Right cardiac atrium (tissue), 5 donors: ENCODE results near the gene COL4A1. TPM values are rescaled to one million over a fixed set of nuclear protein-coding genes. Genes with fewer than 3 reads are reported as not detected.

ENCODE experiments used
- ATAC-seq, 2 donors: fragments of 200-7000 bp; cut with Tn5 transposase; one replicate each; pipeline versions ENCODE4 v1.8.0 to v1.9.1; 2020; ENCODE audit warnings: moderate library complexity in 2 of 2, mild to moderate bottlenecking in 1 of 2
- DNase-seq, 3 donors: peaks; one replicate each; pipeline ENCODE4 v3.0.0-alpha.2; 2020
- H3K27ac ChIP-seq: one replicate; pipeline ENCODE4 v1.5.1; 2013; ENCODE audit warnings: mild to moderate bottlenecking, low read length, control low read depth, moderate library complexity
- H3K27me3 ChIP-seq: one replicate; pipeline ENCODE4 v1.6.1; 2013; ENCODE audit not compliant: control insufficient read depth, insufficient read depth
- H3K4me1 ChIP-seq: one replicate; pipeline ENCODE4 v1.6.1; 2013; ENCODE audit warnings: low read length; ENCODE audit not compliant: control insufficient read depth, insufficient read depth
- H3K4me3 ChIP-seq: one replicate; pipeline ENCODE4 v1.5.1; 2013; ENCODE audit warnings: low read length, control low read depth
- H3K9me3 ChIP-seq: one replicate; pipeline ENCODE4 v1.6.1; 2013; ENCODE audit warnings: low read length; ENCODE audit not compliant: control insufficient read depth
- WGBS: extraction: QIAGEN DNeasy Blood & Tissue Kit; methylation state at CpG from one replicate; pipeline ENCODE4 v1.1.7; 2013; 5-methylcytosine and 5-hydroxymethylcytosine counted together
- intact Hi-C, 4 donors: fragments of 100-400 bp; cut with DNase I; formaldehyde crosslinking; loops; one replicate each; pipeline versions ENCODE4 v1.11.0 to v1.14.0; 2022 to 2023
- polyA plus RNA-seq: library from polyadenylated mRNA; stranded (reverse); fragments of 200-250 nt; gene quantifications from one replicate; pipeline ENCODE4 v1.2.3, GENCODE V29; 2013
- total RNA-seq, 4 donors: library from RNA; stranded (reverse); fragmentation: NEBNext Ultra II Directional; extraction: Animal tissue kit (Norgen Biotek cat#: 25700); gene quantifications; one replicate each; pipeline ENCODE4 v1.2.1, GENCODE V29; 2021
- donor health status: healthy with polysubstance abuse.
- donor health status: DM: no; HTN: yes; CAD: no.
- donor health status: DM: no; HTN: no; CAD: no.
- donor health status: DM: no; HTN: yes; CAD: no; lungs with severe emphysema.
- donor health status: DM: yes; HTN: yes; CAD: no.

Gene COL4A1
- total and polyA plus RNA-seq, 5 donors: 69.8 to 267 (median 102) TPM

GRCh38 chr13:110341445-110342244 lies 34.7 kb upstream of the COL4A1 start:
- intact Hi-C loops: loop anchor here in 1 of 4 donors (10.0 kb wide), 1 partner anchor 73 kb away; no protein-coding TSS in a partner anchor
- Histone ChIP-seq H3K27me3 (no peaks in the 10 kb centered on the region), H3K9me3 (no peaks in the 10 kb centered on the region), H3K4me3 (no peak overlapping the region), H3K4me1 (peaks cover 29% of the 10 kb centered on the region), H3K27ac (peak overlapping the region; percentile 98)
- 11% methylated on average over 14 of the region's 14 CpGs for WGBS
- ATAC-seq (peak; percentile 22 to 66), DNase-seq (peak; percentile 72 to 84 (median 83))

DNA sequence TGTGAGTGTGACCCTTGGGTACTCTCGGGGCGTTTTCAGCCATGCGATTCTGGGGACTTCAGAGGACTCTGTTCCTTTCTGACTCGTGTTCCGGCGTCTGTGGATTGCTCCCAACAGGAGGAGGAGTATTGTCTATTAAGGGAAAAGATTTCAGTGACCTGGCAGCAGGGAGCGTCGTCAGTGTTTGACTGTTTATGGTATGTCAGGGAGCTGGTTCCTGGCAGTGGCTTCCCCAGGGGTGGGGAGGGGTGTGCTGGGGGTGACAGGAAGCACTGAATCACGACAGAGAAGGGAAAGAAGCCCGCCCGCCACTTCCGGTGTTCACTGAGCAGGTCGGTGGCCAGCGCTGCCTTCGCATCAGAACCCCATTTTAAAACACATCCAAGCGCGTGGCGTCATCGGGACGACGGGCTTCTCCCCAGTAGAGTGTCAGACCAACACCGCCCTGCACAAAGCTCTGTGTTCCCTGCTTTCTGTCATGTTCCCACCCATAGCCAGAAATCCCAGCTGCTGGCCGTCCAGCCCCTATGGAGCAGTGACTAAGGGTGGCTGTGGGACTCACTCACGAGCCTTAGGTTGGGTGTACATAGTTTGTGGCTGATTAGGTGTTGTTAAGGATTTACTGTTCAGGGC lies 34.0 kb upstream of the COL4A1 start:
- Histone ChIP-seq H3K27ac (peak overlapping the region; percentile 98), H3K4me3 (peak overlapping the region; percentile 15), H3K27me3 (no peaks in the 10 kb centered on the region), H3K4me1 (peaks cover 34% of the 10 kb centered on the region), H3K9me3 (no peaks in the 10 kb centered on the region)
- peak; percentile 73 to 89 for ATAC-seq
- WGBS: 9% methylated on average over 24 of the region's 24 CpGs
- intact Hi-C loops: loop anchor here in 1 of 4 donors (10.0 kb wide), 1 partner anchor 74 kb away; no protein-coding TSS in a partner anchor
- peak; percentile 93 to 96 (median 96) for DNase-seq

GRCh38 chr13:110339975-110340550 lies 33.1 kb upstream of the COL4A1 start:
- no peak overlapping the region for H3K4me3 ChIP-seq
- ATAC-seq: no peak
- H3K4me1 ChIP-seq: peaks cover 34% of the 10 kb centered on the region
- H3K9me3 ChIP-seq: no peaks in the 10 kb centered on the region
- no peak for DNase-seq
- H3K27ac ChIP-seq: peak overlapping the region; percentile 98
- intact Hi-C loops: loop anchor here in 1 of 4 donors (10.0 kb wide), 1 partner anchor 75 kb away; no protein-coding TSS in a partner anchor
- 78% methylated on average over 9 of the region's 9 CpGs for WGBS
- no peaks in the 10 kb centered on the region for H3K27me3 ChIP-seq

- Histone ChIP-seq H3K27me3 (no peaks in the 10 kb centered on the region), H3K4me3 (no peak overlapping the region), H3K9me3 (no peaks in the 10 kb centered on the region), H3K4me1 (peaks cover 34% of the 10 kb centered on the region), H3K27ac (peak overlapping the region; percentile 61)
- 63% methylated on average over 6 of the region's 6 CpGs for WGBS
- DNase-seq: no peak
- intact Hi-C loops: no loop called here
- no peak for ATAC-seq
Observed at GRCh38 chr13:110339263-110339662, 32.3 kb upstream of the COL4A1 start.

DNA sequence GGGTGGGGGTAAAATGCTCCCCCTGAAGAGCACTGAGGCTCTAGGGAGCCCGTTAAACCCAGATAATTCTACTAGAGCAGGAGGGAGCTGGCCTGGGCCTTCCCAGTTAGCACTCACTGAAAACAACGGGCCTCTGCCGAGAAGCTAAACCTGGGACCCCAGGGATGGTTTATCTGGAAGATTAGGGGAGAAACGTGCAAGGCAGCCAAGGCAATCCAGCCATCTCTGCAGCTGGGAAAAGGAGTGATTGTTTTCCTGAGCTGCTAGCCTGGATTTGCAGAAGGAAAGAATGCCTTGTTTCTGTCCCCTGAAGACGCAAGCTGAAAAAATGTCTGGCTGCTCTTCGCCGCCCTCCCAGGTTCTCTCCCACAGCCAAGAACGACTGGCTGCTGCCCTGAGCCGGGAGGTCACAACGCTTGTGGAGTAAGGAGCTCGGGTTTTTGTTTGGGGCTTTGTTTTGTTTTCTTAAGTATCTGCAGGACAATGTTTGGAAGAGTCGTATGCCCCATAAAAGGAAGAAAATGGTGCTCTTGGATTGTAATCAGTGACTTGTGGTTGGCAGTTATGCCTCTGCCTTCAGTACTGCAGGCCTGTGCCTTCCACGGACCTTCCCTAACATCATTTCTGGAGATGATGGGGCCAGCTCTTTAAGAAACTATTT lies 31.6 kb upstream of the COL4A1 start:
- ATAC-seq: peak; percentile 39 to 83
- Histone ChIP-seq H3K9me3 (no peaks in the 10 kb centered on the region), H3K4me1 (peaks cover 34% of the 10 kb centered on the region), H3K27ac (peak overlapping the region; percentile 51), H3K27me3 (no peaks in the 10 kb centered on the region), H3K4me3 (no peak overlapping the region)
- peak; percentile 80 to 90 (median 87) for DNase-seq
- WGBS: 13% methylated on average over 13 of the region's 13 CpGs
- intact Hi-C loops: no loop called here

DNA sequence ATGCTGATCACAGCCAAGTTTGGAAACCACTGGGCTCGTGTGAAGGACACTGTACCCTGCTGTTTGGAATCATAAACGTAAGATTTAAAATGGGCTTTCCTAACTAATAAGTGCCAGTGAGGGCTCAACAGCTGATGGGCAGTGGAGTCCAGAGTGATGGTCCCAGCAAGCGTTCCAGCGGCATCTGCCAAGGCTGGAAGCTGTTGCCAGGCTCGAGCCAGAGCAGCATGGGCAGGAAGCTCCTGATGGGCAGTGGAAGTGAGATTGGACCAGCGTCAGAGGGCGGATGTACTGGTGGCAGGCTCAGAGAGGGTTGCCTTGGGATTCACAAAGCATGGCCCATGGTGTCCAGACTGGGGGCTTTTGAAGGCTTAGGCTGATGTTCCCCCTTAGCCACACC lies 30.3 kb upstream of the COL4A1 start:
- Histone ChIP-seq H3K27ac (peak overlapping the region; percentile 70), H3K9me3 (no peaks in the 10 kb centered on the region), H3K4me3 (no peak overlapping the region), H3K4me1 (peaks cover 38% of the 10 kb centered on the region), H3K27me3 (no peaks in the 10 kb centered on the region)
- WGBS: 41% methylated on average over 7 of the region's 7 CpGs
- ATAC-seq (no peak), DNase-seq (peak in 2 of 3 donors; percentile 71 to 78)
- intact Hi-C loops: no loop called here

GRCh38 chr13:110336681-110337080 lies 29.7 kb upstream of the COL4A1 start:
- ATAC-seq (no peak), DNase-seq (no peak)
- peak overlapping the region; percentile 70 for H3K27ac ChIP-seq
- no peaks in the 10 kb centered on the region for H3K27me3 ChIP-seq
- no peak overlapping the region for H3K4me3 ChIP-seq
- H3K4me1 ChIP-seq: peaks cover 38% of the 10 kb centered on the region
- 51% methylated on average over 5 of the region's 5 CpGs for WGBS
- no peaks in the 10 kb centered on the region for H3K9me3 ChIP-seq
- intact Hi-C loops: no loop called here

- H3K27me3 ChIP-seq: no peaks in the 10 kb centered on the region
- DNase-seq (no peak), ATAC-seq (no peak)
- peak overlapping the region; percentile 8 for H3K27ac ChIP-seq
- no peaks in the 10 kb centered on the region for H3K9me3 ChIP-seq
- intact Hi-C loops: no loop called here
- no peak overlapping the region for H3K4me3 ChIP-seq
- H3K4me1 ChIP-seq: peaks cover 32% of the 10 kb centered on the region
- 86% methylated on average over 9 of the region's 9 CpGs for WGBS
Observed at GRCh38 chr13:110336108-110336507, 29.2 kb upstream of the COL4A1 start.

DNA sequence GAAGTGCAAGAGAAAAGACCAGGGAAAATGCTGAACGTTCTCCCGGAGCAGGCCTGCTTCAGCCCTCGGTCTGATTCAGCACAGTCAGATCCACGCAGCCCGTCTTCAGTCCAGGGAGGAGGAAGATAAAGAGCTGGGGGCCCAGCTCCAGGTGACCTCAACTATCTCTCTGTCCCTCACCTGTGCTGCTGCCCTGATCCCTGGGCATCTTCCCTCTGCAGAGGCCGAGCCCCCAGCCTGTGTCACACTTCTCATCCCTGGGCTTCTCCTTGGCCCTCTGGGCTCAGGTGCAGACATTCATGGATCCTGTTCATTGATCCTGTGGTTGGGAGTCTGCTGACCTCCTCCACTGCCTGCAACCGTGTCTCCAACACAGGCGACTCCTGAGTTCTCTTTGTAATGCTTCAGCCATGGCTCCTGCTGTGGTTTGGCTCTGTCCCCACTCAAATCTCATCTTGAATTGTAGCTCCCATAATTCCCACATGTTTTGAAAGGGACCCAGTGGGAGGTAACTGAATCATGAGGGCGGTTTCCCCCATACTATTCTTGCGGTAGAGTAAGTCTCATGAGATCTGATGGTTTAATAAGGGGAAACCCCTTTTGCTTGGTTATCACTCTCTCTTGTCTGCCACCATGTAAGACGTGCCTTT lies 28.0 kb upstream of the COL4A1 start:
- H3K27ac ChIP-seq: no peak overlapping the region
- 92% methylated on average over 11 of the region's 11 CpGs for whole genome bisulfite sequencing
- no peak for ATAC-seq
- H3K9me3 ChIP-seq: no peaks in the 10 kb centered on the region
- peaks cover 26% of the 10 kb centered on the region for H3K4me1 ChIP-seq
- no peak for DNase-seq
- intact Hi-C loops: no loop called here
- no peaks in the 10 kb centered on the region for H3K27me3 ChIP-seq
- H3K4me3 ChIP-seq: no peak overlapping the region

GRCh38 chr13:110334256-110334655 lies 27.3 kb upstream of the COL4A1 start:
- no peaks in the 10 kb centered on the region for H3K27me3 ChIP-seq
- H3K9me3 ChIP-seq: no peaks in the 10 kb centered on the region
- no peak overlapping the region for H3K27ac ChIP-seq
- ATAC-seq (no peak), DNase-seq (no peak)
- intact Hi-C loops: no loop called here
- WGBS: 83% methylated on average over 8 of the region's 8 CpGs
- H3K4me1 ChIP-seq: peaks cover 27% of the 10 kb centered on the region
- no peak overlapping the region for H3K4me3 ChIP-seq
